ES-I3 (cell line): ENCODE data around the gene TAS2R4.
"Not testable (repeated sequence)": the region's sequence is repeated elsewhere in the genome, so short reads cannot be mapped to it uniquely, and the experiment has no call there.

Experiments
- H3K36me3 ChIP-seq: 2 replicates; pipeline ENCODE4 v1.6.1; 2013; ENCODE audit warnings: mild to moderate bottlenecking, low read length, control low read depth, moderate library complexity; ENCODE audit not compliant: insufficient read depth
- H3K4me1 ChIP-seq: 2 replicates; pipeline ENCODE4 v1.6.1; 2013; ENCODE audit warnings: mild to moderate bottlenecking, control low read depth, low read length; ENCODE audit not compliant: insufficient read depth
- H3K9ac ChIP-seq: 2 replicates; pipeline ENCODE4 v1.6.1; 2013; ENCODE audit warnings: low read depth, mild to moderate bottlenecking, low read length, moderate library complexity
- H3K9me3 ChIP-seq: 2 replicates; pipeline ENCODE4 v1.6.1; 2013; ENCODE audit warnings: mild to moderate bottlenecking, low read length, moderate library complexity; ENCODE audit not compliant: control insufficient read depth, insufficient read depth

Gene TAS2R4, protein sequence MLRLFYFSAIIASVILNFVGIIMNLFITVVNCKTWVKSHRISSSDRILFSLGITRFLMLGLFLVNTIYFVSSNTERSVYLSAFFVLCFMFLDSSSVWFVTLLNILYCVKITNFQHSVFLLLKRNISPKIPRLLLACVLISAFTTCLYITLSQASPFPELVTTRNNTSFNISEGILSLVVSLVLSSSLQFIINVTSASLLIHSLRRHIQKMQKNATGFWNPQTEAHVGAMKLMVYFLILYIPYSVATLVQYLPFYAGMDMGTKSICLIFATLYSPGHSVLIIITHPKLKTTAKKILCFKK

DNA sequence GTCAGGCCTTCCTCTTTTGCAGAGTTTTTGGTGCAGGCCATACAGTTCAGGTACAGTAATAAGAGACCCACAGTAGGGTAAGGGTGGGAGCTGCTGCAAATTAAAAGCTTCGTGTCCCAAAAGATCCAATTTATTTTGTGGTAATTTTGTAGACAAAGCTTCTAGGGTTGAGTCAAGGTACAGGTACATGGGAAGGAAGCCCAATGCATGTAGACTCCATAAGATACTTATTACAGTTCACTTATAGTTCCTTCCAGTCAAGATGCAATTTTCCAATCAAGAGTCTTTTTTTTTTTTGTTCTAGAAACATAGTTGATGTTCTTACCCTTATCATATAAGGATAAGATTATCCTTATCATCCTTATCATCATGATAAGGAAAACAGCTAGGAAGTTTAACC is at the start of gene TAS2R4:
TSS of gene TAS2R4 (plus strand) at position 301 of the 400 bp plus-strand sequence. CDS start 1,815 bp downstream, outside the sequence.
- H3K9me3 ChIP-seq, result peaks cover 7% of the 10 kb centered on the region

DNA sequence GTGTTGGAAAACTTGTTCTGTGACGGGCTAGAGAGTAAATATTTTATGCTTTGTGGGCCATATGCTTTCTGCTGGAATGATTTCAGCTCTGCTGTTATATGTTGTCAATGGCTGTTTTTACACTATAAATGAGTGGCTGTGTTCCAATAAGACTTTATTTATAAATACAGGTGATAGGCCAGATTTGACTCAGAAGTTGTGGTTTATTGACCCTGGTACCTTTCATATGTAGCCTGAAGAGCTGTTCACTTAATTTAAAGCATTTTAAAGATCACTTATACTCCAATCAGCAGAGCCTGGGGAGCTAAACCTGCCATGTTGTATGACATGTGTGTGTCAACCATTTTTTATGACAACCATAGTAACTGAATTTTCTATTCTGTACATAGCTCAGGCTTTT is 47.5 kb upstream of the TAS2R4 start:
- Histone ChIP-seq H3K9me3 (no peaks in the 10 kb centered on the region), H3K4me1 (no peaks in the 10 kb centered on the region), H3K36me3 (no peaks in the 10 kb centered on the region), H3K9ac (no peak overlapping the region)

More for the DNA sequence above, at the start of gene TAS2R4:
- Histone ChIP-seq H3K9ac (no peak within 1 kb of the TSS), H3K36me3 (peaks cover 6% of the 10 kb centered on the region; the same call in 1 of the 2 replicates), H3K4me1 (no peaks in the 10 kb centered on the region)

DNA sequence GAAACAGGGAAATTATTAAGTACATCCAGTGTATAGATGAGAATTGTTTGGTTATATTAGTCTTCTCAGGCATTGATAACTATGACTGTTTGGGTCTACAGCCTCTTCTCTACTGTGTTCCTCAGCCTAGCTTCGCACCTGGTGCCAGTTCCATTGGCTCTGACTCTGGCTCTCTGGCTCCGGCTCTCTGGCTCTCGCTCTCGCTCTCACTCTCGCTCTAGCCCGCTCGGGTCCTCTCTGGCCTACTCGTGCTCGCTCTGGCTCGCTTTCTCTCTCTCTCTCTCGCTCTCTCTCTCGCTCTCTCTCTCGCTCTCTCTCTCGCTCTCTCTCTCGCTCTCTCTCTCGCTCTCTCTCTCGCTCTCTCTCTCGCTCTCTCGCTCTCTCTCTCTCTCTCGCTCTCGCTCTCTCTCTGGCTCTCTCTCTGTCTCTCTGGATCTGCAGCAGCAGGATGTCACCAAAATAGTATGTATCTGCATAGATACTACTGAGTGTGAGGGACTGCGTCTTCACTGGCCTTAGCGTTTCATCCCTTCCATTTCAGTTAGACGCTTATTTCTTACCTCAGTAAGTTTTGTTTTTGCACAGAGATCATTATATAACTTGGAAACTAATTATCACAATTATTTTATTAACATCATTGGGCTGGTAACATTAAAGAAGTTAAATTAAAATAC is 44.9 kb upstream of the TAS2R4 start:
- Histone ChIP-seq H3K9me3 (no peaks in the 10 kb centered on the region), H3K36me3 (no peaks in the 10 kb centered on the region), H3K4me1 (no peaks in the 10 kb centered on the region), H3K9ac (no peak overlapping the region)

DNA sequence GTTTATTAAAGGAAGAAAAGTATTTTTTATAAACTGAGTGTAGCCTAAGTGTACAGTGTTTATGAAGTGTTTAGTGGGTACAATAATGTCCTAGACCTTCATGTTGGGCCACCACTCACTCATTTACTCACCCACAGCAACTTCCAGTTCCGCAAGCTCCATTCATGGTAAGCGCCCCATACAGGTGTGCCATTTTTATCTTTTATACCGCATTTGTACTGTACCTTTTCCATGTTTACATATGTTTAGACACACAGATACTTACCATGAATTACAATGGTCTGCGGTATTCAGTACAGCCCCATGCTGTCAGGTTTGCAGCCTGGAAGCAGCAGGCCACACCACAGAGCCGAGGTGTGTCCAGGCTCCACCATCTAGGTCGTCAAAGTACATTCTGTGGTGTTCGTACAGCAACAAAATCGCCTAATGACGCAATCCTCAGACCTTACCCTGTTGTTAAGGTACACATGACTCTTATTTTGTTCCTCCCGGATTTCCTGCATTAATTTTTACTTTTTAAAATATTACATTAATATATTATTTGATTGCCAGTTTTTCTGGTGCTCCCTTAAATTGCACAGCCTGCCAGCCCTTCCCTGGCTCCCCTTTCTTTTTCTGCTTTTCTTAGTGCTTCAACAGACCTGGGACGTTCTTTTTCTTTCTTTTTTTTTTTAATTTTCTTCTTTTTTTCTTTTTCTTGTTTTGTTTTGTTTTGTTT is 39.2 kb upstream of the TAS2R4 start:
- H3K9ac ChIP-seq, result peak overlapping the region; percentile 70; the same call in 1 of the 2 replicates
- H3K36me3 ChIP-seq, result peaks cover 7% of the 10 kb centered on the region
- H3K9me3 ChIP-seq, result no peaks in the 10 kb centered on the region
- H3K4me1 ChIP-seq, result no peaks in the 10 kb centered on the region

DNA sequence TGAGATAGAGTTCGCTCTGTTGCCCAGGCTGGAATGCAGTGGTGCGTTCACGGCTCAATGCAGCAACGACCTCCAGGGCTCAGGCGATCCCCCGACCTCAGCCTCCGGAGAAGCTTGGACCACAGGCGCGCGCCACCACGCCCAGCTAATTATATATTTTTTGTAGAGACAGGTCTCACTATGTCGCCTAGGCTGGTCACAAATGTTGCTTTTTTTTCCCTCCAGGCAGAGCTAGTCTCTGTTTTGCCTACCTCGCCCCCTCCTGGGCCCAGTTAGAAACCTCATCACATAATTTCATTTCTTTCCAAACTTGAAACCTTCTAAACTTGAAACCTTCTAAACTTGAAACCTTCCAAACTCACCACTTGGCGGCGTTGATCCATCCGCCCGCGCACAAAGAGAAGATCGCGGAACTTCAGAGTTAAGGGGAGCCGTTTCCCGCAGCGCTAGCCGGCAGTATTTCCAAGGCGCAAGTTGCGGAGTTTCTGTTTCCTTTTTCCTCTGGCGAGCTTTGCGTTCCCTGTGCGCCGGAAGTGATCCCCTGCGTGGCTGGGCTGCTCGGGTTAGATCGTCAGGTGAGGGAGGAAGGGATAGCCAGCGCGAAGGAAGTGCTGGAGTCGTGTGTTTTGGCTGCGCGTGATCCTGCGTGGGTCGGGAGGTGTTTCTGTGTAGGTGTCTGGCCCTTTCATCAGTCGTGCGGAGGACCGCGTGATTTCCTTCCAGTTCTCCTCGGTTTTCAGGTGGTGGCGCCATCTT is 38.5 kb upstream of the TAS2R4 start, which contains the start of gene SSBP1:
TSS of gene SSBP1 (plus strand) at position 523 of the 756 bp plus-strand sequence. CDS start 809 bp downstream, outside the sequence.
- Histone ChIP-seq H3K9ac (peak within 1 kb of the TSS; percentile 83), H3K4me1 (no peaks in the 10 kb centered on the region), H3K9me3 (no peaks in the 10 kb centered on the region), H3K36me3 (peaks cover 10% of the 10 kb centered on the region)

DNA sequence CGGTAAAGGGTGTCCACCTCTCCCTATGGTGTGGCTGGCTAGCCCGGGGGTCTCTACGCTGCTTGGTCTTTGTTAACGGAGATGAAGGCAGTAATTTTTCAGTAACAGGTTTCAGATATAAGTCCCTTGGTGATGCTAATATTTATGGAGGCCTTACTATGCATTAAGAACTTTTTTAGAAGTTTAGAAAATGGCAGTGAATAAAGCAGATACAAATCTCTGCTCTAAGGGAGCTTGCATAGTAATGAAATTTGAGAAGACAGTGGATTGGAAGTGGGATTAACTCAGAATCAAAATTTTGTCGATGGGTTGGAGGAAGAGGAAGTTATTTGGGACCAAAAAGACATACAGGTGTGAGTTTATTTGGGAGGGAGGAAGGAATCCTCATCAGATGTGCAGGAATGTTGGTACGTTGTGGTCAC is 37.9 kb upstream of the TAS2R4 start:
- Histone ChIP-seq H3K9ac (peak overlapping the region; percentile 83), H3K4me1 (no peaks in the 10 kb centered on the region), H3K9me3 (no peaks in the 10 kb centered on the region), H3K36me3 (peaks cover 16% of the 10 kb centered on the region)

DNA sequence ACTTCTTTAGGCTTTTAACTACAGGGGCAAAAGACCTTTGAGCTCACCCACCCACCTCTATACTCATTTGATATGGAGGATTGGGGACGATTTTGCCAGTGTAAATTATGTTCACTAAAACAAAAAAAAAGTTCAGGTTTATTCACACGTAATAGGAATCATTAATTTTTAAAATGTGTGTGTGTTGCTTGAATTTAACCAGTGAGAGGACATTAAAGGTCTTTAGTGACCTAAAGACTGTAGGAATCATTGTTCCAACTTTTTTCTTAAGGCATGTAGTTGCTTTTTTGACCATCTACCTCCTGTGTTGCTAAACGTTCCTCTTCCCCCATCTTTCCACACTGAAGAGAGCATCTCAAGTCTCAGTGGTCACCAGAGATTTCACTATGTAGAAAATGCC is 37.2 kb upstream of the TAS2R4 start:
- no peaks in the 10 kb centered on the region for H3K4me1 ChIP-seq
- H3K36me3 ChIP-seq, result peaks cover 22% of the 10 kb centered on the region
- H3K9ac ChIP-seq, result peak overlapping the region; percentile 83
- H3K9me3 ChIP-seq, result no peaks in the 10 kb centered on the region

DNA sequence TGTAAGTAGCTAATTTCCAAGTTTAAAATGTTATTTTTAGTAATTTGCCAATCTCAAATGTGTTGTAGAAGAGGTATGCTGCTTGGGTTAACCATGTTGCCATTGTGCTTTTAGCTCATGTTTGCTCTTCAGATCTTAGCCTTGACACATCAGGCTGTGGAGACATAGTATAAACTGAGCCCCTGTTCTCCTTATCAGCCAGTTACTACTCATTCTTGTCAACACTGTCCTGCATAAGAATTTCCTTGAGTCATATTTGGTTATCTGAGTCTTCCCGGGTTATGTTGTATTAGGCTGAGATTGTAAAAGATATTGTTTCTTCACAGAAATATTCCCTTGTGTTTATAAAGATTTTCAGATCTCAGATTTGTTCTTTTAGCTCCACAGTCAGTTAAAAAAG is 34.2 kb upstream of the TAS2R4 start:
- Histone ChIP-seq H3K36me3 (peaks cover 22% of the 10 kb centered on the region), H3K9ac (no peak overlapping the region), H3K9me3 (no peaks in the 10 kb centered on the region), H3K4me1 (no peaks in the 10 kb centered on the region)

DNA sequence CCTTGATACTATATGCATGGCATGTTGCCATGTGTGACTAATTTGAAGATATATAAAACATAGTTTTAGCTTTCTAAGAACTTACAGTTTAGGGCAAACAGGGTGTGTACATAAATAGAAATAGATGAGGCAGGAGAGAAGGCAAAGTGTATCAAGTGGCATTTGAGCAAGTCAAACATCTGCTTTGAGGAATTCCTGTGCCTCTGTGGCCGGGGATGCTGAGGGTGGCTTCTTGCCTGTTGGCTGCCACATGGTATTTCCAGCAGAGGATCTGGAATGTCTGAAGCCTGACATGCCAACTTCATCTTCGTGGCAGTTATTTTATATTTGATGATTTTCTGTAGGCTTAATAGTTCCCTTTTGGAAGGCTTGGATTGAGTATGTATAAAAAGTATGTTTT is 32.3 kb upstream of the TAS2R4 start:
- no peaks in the 10 kb centered on the region for H3K4me1 ChIP-seq
- no peak overlapping the region for H3K9ac ChIP-seq
- H3K9me3 ChIP-seq, result peaks cover 6% of the 10 kb centered on the region; the same call in 1 of the 2 replicates
- peaks cover 32% of the 10 kb centered on the region for H3K36me3 ChIP-seq

DNA sequence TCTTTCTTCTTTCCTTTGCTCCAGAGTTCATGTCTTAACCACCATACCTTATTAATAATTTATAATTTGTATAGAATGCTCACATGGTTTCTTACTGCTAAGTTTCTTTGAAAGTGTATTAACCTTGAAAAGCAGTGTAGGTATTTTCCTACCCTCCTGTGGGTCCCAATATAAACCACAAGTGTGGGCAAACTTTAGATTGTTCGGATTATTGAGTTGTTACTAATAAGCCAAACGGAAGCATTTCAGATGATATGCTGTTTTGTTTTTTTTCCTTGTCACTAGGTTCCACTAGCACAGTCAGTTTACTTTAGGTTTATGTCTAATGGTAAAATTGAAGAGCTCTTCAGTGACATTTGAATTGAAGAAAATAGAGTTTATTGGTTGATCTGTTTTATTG is 28.1 kb upstream of the TAS2R4 start:
- Histone ChIP-seq H3K36me3 (peaks cover 41% of the 10 kb centered on the region), H3K4me1 (no peaks in the 10 kb centered on the region), H3K9me3 (peaks cover 18% of the 10 kb centered on the region), H3K9ac (no peak overlapping the region)

DNA sequence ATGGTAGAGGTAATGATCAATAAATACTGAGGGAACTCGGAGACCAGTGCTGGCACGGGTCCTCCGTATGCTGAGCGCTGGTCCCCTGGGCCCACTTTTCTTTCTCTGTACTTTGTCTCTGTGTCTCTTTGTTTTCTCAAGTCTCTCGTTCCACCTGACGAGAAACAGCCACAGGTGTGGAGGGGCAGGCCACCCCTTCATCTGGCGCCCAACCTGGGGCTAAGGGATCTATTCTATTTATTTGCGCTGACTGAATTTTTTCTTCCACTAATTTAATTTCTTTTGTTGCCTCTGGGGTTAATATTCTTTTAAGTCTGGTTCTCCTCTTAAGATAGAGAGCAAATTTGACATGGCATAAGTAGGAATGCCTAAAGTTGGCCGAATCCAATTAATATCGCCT is 24.6 kb upstream of the TAS2R4 start:
- not testable (repeated sequence) for H3K9ac ChIP-seq, H3K4me1 ChIP-seq
- Histone ChIP-seq H3K36me3 (peaks cover 47% of the 10 kb centered on the region), H3K9me3 (peaks cover 21% of the 10 kb centered on the region)

DNA sequence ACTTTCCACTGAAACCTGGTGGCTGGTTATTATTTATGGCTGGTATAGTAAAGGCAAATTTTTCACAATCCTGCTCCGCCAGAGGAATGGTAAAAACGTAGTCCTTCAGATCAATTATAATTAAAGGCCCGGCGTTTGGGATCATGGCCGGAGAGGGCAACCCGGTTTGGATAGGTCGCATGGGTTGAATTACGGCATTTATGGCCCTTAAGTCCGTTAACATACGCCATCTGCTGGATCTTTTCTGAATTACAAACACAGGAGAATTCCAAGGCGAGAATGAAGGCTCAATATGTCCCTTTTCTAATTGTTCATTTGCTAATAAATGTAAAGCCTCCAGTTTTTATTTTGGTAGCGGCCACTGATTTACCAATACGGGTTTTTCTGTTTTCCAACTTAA is 23.8 kb upstream of the TAS2R4 start:
- Histone ChIP-seq H3K36me3 (peaks cover 51% of the 10 kb centered on the region), H3K9ac (no peak overlapping the region), H3K4me1 (no peaks in the 10 kb centered on the region), H3K9me3 (peaks cover 21% of the 10 kb centered on the region)

DNA sequence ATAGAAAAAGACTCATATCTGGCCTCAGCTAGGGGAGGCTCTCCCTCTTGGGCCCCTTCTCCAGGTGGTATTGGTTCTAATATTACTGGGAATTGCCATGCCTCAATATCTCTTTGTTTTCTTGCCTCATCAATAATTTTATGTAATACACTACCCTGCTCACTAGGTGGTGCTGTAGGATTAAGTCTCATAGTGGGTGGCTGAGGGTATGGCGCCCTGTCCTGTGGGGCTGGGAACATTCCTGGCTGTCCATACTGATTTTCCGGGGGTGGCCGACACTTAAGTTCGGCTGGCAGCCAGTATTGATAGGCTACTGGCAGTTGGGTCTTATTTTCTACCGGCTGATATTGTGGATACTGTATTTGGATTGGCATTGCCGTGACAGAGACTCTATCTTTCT is 21.5 kb upstream of the TAS2R4 start:
- Histone ChIP-seq H3K4me1 (no peaks in the 10 kb centered on the region), H3K9me3 (peaks cover 12% of the 10 kb centered on the region), H3K36me3 (peaks cover 50% of the 10 kb centered on the region), H3K9ac (no peak overlapping the region)

DNA sequence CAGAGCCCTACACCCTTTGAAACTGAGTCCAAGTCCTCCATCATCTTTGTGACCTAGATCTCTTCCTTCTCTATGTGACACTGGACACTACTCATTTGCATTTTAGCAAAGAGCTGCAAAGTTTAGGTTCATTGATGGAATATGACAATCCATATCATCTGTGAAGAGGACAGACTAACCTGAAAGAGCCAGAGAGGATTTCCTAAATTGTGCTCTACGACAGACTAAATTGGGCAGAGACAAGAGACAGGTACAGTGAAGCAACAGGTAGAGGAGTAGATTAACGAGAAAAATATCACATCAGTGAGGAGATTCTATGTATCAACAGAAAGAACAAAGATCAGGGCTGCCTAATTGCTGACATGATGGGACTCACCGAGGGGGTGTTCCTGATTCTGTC is 12.7 kb upstream of the TAS2R4 start, which contains the start of gene TAS2R3:
TSS of gene TAS2R3 (plus strand) at position 301 of the 400 bp plus-strand sequence. CDS start at position 363, 62 bp downstream.
- no peaks in the 10 kb centered on the region for H3K9me3 ChIP-seq
- H3K9ac ChIP-seq, result no peak within 1 kb of the TSS
- peaks cover 10% of the 10 kb centered on the region; the same call in 1 of the 2 replicates for H3K36me3 ChIP-seq
- H3K4me1 ChIP-seq, result no peaks in the 10 kb centered on the region
